Smooth muscle cell (in vitro differentiated cells): ENCODE measurements around the gene GALNT11. TPM values are rescaled to one million over a fixed set of nuclear protein-coding genes. Genes with fewer than 3 reads are reported as not detected.

Experiments used
- DNase-seq: peaks from one replicate; lab custom pipeline; 2025; ENCODE audit not compliant: unreplicated experiment; lab: John Stamatoyannopoulos, UW
- H2AFZ ChIP-seq: fragments of 200-600 bp; sonication (generic); 2 replicates; pipeline ENCODE4 v1.6.0; 2016; ENCODE audit warnings: antibody characterized with exemption, low read depth, mild to moderate bottlenecking
- H3F3A ChIP-seq: fragments of 200-600 bp; sonication (generic); 2 replicates; pipeline ENCODE4 v1.6.0; 2017; ENCODE audit warnings: antibody characterized with exemption, low read depth
- H3K27ac ChIP-seq: fragments of 200-600 bp; sonication (generic); 2 replicates; pipeline ENCODE4 v1.5.1; 2016; ENCODE audit warnings: low read depth, mild to moderate bottlenecking
- H3K27me3 ChIP-seq: fragments of 200-600 bp; sonication (generic); 2 replicates; pipeline ENCODE4 v1.6.1; 2016; ENCODE audit warnings: low read depth, mild to moderate bottlenecking
- H3K36me3 ChIP-seq: fragments of 200-600 bp; sonication (generic); 2 replicates; pipeline ENCODE4 v1.5.1; 2016; ENCODE audit warnings: low read depth
- H3K4me1 ChIP-seq: fragments of 200-600 bp; sonication (generic); 2 replicates; pipeline ENCODE4 v1.5.1; 2016; ENCODE audit warnings: low read depth
- H3K4me2 ChIP-seq: fragments of 200-600 bp; sonication (generic); 2 replicates; pipeline ENCODE4 v1.6.0; 2016; ENCODE audit warnings: mild to moderate bottlenecking
- H3K4me3 ChIP-seq: fragments of 200-600 bp; sonication (generic); 2 replicates; pipeline ENCODE4 v1.5.1; 2016; ENCODE audit warnings: mild to moderate bottlenecking
- H3K79me2 ChIP-seq: fragments of 200-600 bp; sonication (generic); 2 replicates; pipeline ENCODE4 v1.6.0; 2016; ENCODE audit warnings: low read depth, mild to moderate bottlenecking
- H3K9ac ChIP-seq: fragments of 200-600 bp; sonication (generic); 2 replicates; pipeline ENCODE4 v1.6.0; 2016; ENCODE audit warnings: low read depth
- H3K9me3 ChIP-seq: fragments of 200-600 bp; sonication (generic); replicated peaks from 2 replicates; pipeline ENCODE4 v1.5.1; 2016; ENCODE audit warnings: low read depth
- H4K20me1 ChIP-seq: fragments of 200-600 bp; sonication (generic); 2 replicates; pipeline ENCODE4 v1.6.0; 2016; ENCODE audit warnings: low read depth
- WGBS: methylation state at CpG from one replicate; pipeline ENCODE4 v1.1.7; 2016; ENCODE audit warnings: low lambda C conversion rate; 5-methylcytosine and 5-hydroxymethylcytosine counted together
- polyA plus RNA-seq: library from polyadenylated mRNA; unstranded; fragments of >200 nt; fragmentation: Nextera tagmentation; extraction: Ambion mirVana; gene quantifications from 2 replicates; pipeline ENCODE4 v1.2.1, GENCODE V29; 2016
- total RNA-seq: library from RNA; depleted of rRNA; stranded (reverse); fragments of >200 nt; gene quantifications from 2 replicates; pipeline ENCODE4 v1.2.3, GENCODE V29; 2014
- TF ChIP-seq, protein P1 (sequence below): fragments of 200-600 bp; sonication (generic); IDR thresholded peaks from 2 replicates; pipeline ENCODE4 v1.5.1; 2017; ENCODE audit warnings: borderline replicate concordance, mild to moderate bottlenecking, antibody characterized with exemption; ENCODE audit not compliant: insufficient read depth, poor library complexity, severe bottlenecking

GALNT11 gene
- total and polyA plus RNA-seq, 2 experiments from 2014 or later = 40.8 to 73.6 TPM

DNA sequence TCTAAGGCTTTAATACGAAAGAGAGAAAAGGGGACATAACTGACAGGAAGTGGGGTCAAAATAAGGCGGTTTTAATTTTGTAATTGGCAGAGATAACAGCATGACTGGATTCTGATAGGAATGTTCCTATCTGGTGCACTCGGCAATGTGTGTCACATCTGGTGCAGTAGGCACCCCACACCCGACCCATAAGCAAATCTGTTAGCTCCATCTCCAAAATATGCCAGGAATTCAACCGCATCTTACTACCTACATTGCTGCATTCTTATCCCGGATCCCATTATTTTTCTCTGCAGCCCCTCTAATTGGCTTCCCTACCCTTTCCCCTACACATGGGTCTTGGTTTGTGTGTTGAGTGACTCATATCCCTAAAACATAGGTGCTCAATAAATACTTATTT lies 19.1 kb upstream of the GALNT11 start:
- Histone ChIP-seq H3K4me1 (no peaks in the 10 kb centered on the region), H3F3A (no peaks in the 10 kb centered on the region), H3K9ac (no peak overlapping the region), H3K27me3 (peaks cover 9% of the 10 kb centered on the region), H3K4me3 (no peak overlapping the region), H3K27ac (no peak overlapping the region), H3K79me2 (no peaks in the 10 kb centered on the region), H3K36me3 (no peaks in the 10 kb centered on the region), H3K9me3 (no peaks in the 10 kb centered on the region), H3K4me2 (no peak overlapping the region), H2AFZ (no peak overlapping the region), H4K20me1 (no peaks in the 10 kb centered on the region)
- TF ChIP-seq, protein P1, sequence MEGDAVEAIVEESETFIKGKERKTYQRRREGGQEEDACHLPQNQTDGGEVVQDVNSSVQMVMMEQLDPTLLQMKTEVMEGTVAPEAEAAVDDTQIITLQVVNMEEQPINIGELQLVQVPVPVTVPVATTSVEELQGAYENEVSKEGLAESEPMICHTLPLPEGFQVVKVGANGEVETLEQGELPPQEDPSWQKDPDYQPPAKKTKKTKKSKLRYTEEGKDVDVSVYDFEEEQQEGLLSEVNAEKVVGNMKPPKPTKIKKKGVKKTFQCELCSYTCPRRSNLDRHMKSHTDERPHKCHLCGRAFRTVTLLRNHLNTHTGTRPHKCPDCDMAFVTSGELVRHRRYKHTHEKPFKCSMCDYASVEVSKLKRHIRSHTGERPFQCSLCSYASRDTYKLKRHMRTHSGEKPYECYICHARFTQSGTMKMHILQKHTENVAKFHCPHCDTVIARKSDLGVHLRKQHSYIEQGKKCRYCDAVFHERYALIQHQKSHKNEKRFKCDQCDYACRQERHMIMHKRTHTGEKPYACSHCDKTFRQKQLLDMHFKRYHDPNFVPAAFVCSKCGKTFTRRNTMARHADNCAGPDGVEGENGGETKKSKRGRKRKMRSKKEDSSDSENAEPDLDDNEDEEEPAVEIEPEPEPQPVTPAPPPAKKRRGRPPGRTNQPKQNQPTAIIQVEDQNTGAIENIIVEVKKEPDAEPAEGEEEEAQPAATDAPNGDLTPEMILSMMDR = no peak
- WGBS = 76% methylated on average over 6 of the region's 6 CpGs
- no peak for DNase-seq

DNA sequence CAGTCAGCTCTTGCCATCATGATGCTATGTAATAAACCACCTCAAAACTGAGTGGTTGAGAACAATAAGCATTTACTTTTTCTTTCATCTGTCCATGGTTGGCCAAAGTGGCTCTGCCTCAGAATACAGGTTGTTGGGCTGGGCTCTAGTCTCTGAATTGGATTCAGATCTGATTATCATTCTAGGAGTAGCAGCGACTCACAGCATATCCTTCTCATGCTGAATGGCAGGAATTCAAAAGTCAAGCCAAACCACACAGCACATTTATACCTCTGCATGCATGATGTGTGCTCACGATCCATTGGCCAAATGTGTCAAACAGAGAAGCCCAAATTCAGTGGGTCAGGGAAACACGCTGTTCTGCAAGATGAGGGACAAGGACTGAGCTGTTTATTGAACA lies 13.6 kb upstream of the GALNT11 start:
- Histone ChIP-seq H3K79me2 (no peaks in the 10 kb centered on the region), H3F3A (no peaks in the 10 kb centered on the region), H3K27ac (no peak overlapping the region), H4K20me1 (no peaks in the 10 kb centered on the region), H3K27me3 (no peaks in the 10 kb centered on the region), H3K36me3 (no peaks in the 10 kb centered on the region), H2AFZ (no peak overlapping the region), H3K4me1 (no peaks in the 10 kb centered on the region), H3K9me3 (no peaks in the 10 kb centered on the region), H3K4me3 (no peak overlapping the region), H3K9ac (no peak overlapping the region), H3K4me2 (no peak overlapping the region)
- TF ChIP-seq, protein P1 = no peak
- DNase-seq = no peak
- 90% methylated on average over 3 of the region's 3 CpGs for WGBS

DNA sequence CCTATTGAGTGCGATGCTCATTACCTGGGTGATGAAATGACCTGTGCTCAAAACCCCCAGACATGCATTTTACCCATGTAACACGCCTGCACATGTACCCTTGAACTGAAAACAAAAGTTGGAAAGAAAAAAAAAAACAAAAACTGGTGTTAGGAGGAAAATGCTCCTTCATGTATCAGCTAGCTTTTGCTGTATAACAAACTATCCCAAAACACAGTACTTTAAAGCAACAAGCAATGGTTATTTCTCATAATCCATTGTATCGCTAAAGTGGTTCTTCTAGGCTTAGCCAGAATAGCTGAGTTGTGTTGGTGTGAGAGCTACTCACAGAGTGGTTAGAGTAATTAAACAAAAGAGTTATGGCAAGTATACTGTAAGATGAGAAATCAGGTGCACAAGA lies 12.2 kb upstream of the GALNT11 start:
- Histone ChIP-seq H3K27ac (no peak overlapping the region), H3K9ac (no peak overlapping the region), H3K79me2 (no peaks in the 10 kb centered on the region), H4K20me1 (no peaks in the 10 kb centered on the region), H2AFZ (no peak overlapping the region), H3K4me2 (no peak overlapping the region), H3K9me3 (no peaks in the 10 kb centered on the region), H3F3A (no peaks in the 10 kb centered on the region), H3K27me3 (no peaks in the 10 kb centered on the region), H3K36me3 (no peaks in the 10 kb centered on the region), H3K4me1 (no peaks in the 10 kb centered on the region), H3K4me3 (no peak overlapping the region)
- TF ChIP-seq, protein P1 = no peak
- DNase-seq = no peak
- 88% methylated on average over 3 of the region's 3 CpGs for WGBS

DNA sequence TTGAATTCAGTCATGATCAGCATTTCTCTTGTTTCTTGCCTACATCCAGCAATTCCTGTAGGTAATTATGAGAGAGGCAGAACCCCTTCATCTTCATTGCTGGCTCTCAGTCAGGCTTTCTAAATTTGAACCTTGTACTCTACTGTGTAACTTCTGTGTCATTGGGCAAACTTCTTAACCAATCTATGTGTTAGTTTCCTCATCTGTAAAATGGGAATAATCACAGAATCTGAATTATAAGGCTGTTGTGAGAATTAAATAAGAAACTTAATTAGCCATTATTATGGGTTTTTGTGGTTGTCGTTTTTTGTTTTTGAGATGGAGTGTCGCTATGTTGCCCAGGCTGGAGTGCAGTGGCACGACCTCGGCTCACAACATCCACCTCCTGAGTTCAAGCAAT lies 11.5 kb upstream of the GALNT11 start:
- Histone ChIP-seq H3K9me3 (no peaks in the 10 kb centered on the region), H3K4me2 (no peak overlapping the region), H2AFZ (no peak overlapping the region), H3F3A (no peaks in the 10 kb centered on the region), H3K4me1 (no peaks in the 10 kb centered on the region), H3K4me3 (no peak overlapping the region), H3K27me3 (no peaks in the 10 kb centered on the region), H3K36me3 (no peaks in the 10 kb centered on the region), H3K79me2 (no peaks in the 10 kb centered on the region), H3K9ac (no peak overlapping the region), H3K27ac (no peak overlapping the region), H4K20me1 (no peaks in the 10 kb centered on the region)
- TF ChIP-seq, protein P1 = no peak
- DNase-seq = no peak
- 97% methylated on average over 4 of the region's 4 CpGs for WGBS
